HepG2 (cell line): ENCODE data around the gene ZCCHC9. TPM values are rescaled to one million over a fixed set of nuclear protein-coding genes. Genes with fewer than 3 reads are reported as not detected.

Source experiments
- ADNP ChIP-seq: sonication (generic); formaldehyde crosslinking; IDR thresholded peaks from 2 replicates; pipeline ENCODE4 v1.4.0; 2020; ENCODE audit warnings: missing genetic modification reagents
- CHCHD3 ChIP-seq: sonication (generic); formaldehyde crosslinking; IDR thresholded peaks from 2 replicates; pipeline ENCODE4 v1.8.0; 2022; ENCODE audit warnings: mild to moderate bottlenecking, missing genetic modification reagents, moderate library complexity
- GATAD2A ChIP-seq: IDR thresholded peaks from 2 replicates; pipeline ENCODE4 v1.6.1; 2016
- HBP1 ChIP-seq: IDR thresholded peaks from 2 replicates; pipeline ENCODE4 v1.6.1; 2016; ENCODE audit warnings: low read depth, control low read depth
- KDM5B ChIP-seq: sonication (generic); formaldehyde crosslinking; IDR thresholded peaks from 2 replicates; pipeline ENCODE4 v1.4.0; 2020; ENCODE audit warnings: missing genetic modification reagents, mild to moderate bottlenecking, borderline replicate concordance
- MBD4 ChIP-seq: IDR thresholded peaks from 2 replicates; pipeline ENCODE4 v1.6.1; 2012; ENCODE audit warnings: low read length, inconsistent platforms, borderline replicate concordance
- MLLT10 ChIP-seq: sonication (generic); formaldehyde crosslinking; IDR thresholded peaks from 2 replicates; pipeline ENCODE4 v1.4.0; 2020; ENCODE audit warnings: missing genetic modification reagents
- PAWR ChIP-seq: sonication (generic); formaldehyde crosslinking; IDR thresholded peaks from 2 replicates; pipeline ENCODE4 v1.4.0; 2020; ENCODE audit warnings: missing genetic modification reagents, mild to moderate bottlenecking, borderline replicate concordance
- RARA ChIP-seq: IDR thresholded peaks from 2 replicates; pipeline ENCODE4 v1.6.1; 2016; ENCODE audit warnings: missing genetic modification reagents, missing compliant biosample characterization
- SAP130 ChIP-seq: IDR thresholded peaks from 2 replicates; pipeline ENCODE4 v1.6.1; 2016; ENCODE audit warnings: low read depth
- TP53 ChIP-seq: sonication (generic); formaldehyde crosslinking; conservative IDR thresholded peaks from 2 replicates; pipeline ENCODE4 v1.4.0; 2020; ENCODE audit warnings: missing genetic modification reagents
- USF2 ChIP-seq, 2 experiments: sonication (generic) in 1 of 2; formaldehyde crosslinking in 1 of 2; IDR thresholded peaks; 2 replicates each; pipeline versions ENCODE4 v1.5.1 to v1.6.1; 2011 to 2020; ENCODE audit warnings: borderline replicate concordance in 1 of 2, low read depth in 1 of 2, low read length in 1 of 2, mild to moderate bottlenecking in 1 of 2, missing genetic modification reagents in 1 of 2, moderate library complexity in 1 of 2
- ZBTB14 ChIP-seq: sonication (generic); formaldehyde crosslinking; IDR thresholded peaks from 2 replicates; pipeline ENCODE4 v1.4.0; 2020; ENCODE audit warnings: missing genetic modification reagents
- ZBTB37 ChIP-seq: sonication (generic); formaldehyde crosslinking; IDR thresholded peaks from 2 replicates; pipeline ENCODE4 v1.4.0; 2020; ENCODE audit warnings: mild to moderate bottlenecking, missing genetic modification reagents
- ZFP1 ChIP-seq: IDR thresholded peaks from 2 replicates; pipeline ENCODE4 v1.6.1; 2016
- ZMYM4 ChIP-seq: sonication (generic); formaldehyde crosslinking; IDR thresholded peaks from 2 replicates; pipeline ENCODE4 v1.8.1; 2023; ENCODE audit warnings: mild to moderate bottlenecking, missing genetic modification reagents
- ZNF230 ChIP-seq: sonication (generic); formaldehyde crosslinking; IDR thresholded peaks from 2 replicates; pipeline ENCODE4 v1.4.0; 2020; ENCODE audit warnings: mild to moderate bottlenecking, missing genetic modification reagents
- ZNF24 ChIP-seq: fragments of 450-650 bp; IDR thresholded peaks from 2 replicates; pipeline ENCODE4 v1.6.1; 2017; ENCODE audit warnings: antibody characterized with exemption, mild to moderate bottlenecking
- ZNF570 ChIP-seq: sonication (generic); formaldehyde crosslinking; IDR thresholded peaks from 2 replicates; pipeline ENCODE4 v1.4.0; 2020; ENCODE audit warnings: mild to moderate bottlenecking, missing genetic modification reagents, borderline replicate concordance
- ZNF576 ChIP-seq: sonication (generic); formaldehyde crosslinking; IDR thresholded peaks from 2 replicates; pipeline ENCODE4 v1.4.0; 2020; ENCODE audit warnings: mild to moderate bottlenecking, missing genetic modification reagents
- ZNF720 ChIP-seq: sonication (generic); formaldehyde crosslinking; IDR thresholded peaks from 2 replicates; pipeline ENCODE4 v1.4.0; 2020; ENCODE audit warnings: missing genetic modification reagents
- ZNF775 ChIP-seq: sonication (generic); formaldehyde crosslinking; IDR thresholded peaks from 2 replicates; pipeline ENCODE4 v1.4.0; 2020; ENCODE audit warnings: missing genetic modification reagents, mild to moderate bottlenecking, moderate library complexity, borderline replicate concordance
- ZZZ3 ChIP-seq: sonication (generic); formaldehyde crosslinking; IDR thresholded peaks from 2 replicates; pipeline ENCODE4 v1.4.0; 2020; ENCODE audit warnings: missing genetic modification reagents, mild to moderate bottlenecking, borderline replicate concordance
- polyA plus RNA-seq, 8 experiments: library from polyadenylated mRNA; depleted of rRNA in 3 of 8; stranded (reverse) in 7 of 8; unstranded in 1 of 8; fragments of >200 nt; fragmentation: Illumina TruSeq in 4 of 8; extraction: Trizol in 4 of 8; gene quantifications; 2 replicates each; pipeline versions ENCODE4 v1.2.1 to v1.2.3, GENCODE V29; 2011 to 2016; ENCODE audit warnings: low read depth in 4 of 8, missing spikeins in 1 of 8, mixed read lengths in 1 of 8; ENCODE audit not compliant: insufficient read depth in 1 of 8
- total RNA-seq, 5 experiments: library from RNA; depleted of rRNA; stranded (reverse); fragments of >200 nt; fragmentation: Illumina TruSeq; extraction: Trizol; gene quantifications; 2 replicates each; pipeline ENCODE4 v1.2.3, GENCODE V29; 2016; ENCODE audit warnings: low read depth in 1 of 5

ZCCHC9 gene
- total and polyA plus RNA-seq, 2 of the 13 experiments (the other 11 are each of a cell fraction or from before 2014, with no cell fraction given): 28.7 to 52.5 TPM

- TF ChIP-seq ZNF720 (CRISPR knock-in tag): no peak
- TF ChIP-seq RARA: peak; percentile 57; the same call in 1 of the 2 replicates
- no peak for TF ChIP-seq MBD4
- TF ChIP-seq ZMYM4 (CRISPR knock-in tag): 0 out of 2 replicates have a peak, but pooled peaks have one; percentile 21
- TF ChIP-seq ZNF230: no peak
- TF ChIP-seq ZBTB14 (CRISPR knock-in tag): no peak
- no peak for TF ChIP-seq HBP1 (CRISPR knock-in tag)
- TF ChIP-seq GATAD2A: no peak
- no peak for TF ChIP-seq CHCHD3
- TF ChIP-seq SAP130 (CRISPR knock-in tag): peak; percentile 31; the same call in 1 of the 2 replicates
- TF ChIP-seq PAWR (CRISPR knock-in tag): no peak
- TF ChIP-seq ZNF576: no peak
- TF ChIP-seq MLLT10 (CRISPR knock-in tag): no peak
- TF ChIP-seq ZNF570 (CRISPR knock-in tag): no peak
- no peak for TF ChIP-seq ZZZ3 (CRISPR knock-in tag)
- no peak for TF ChIP-seq USF2 (IDR thresholded peaks at IDR 0.05; ENCODE audit: low read depth, low read length)
- TF ChIP-seq USF2 (CRISPR knock-in tag; IDR thresholded peaks at IDR 0.05; ENCODE audit: borderline replicate concordance): no peak
- 0 out of 2 replicates have a peak, but pooled peaks have one; percentile 21 for TF ChIP-seq ZBTB37 (CRISPR knock-in tag)
- no peak for TF ChIP-seq ZNF775 (CRISPR knock-in tag)
- peak; percentile 69; the same call in 1 of the 2 replicates for TF ChIP-seq KDM5B (CRISPR knock-in tag)
- TF ChIP-seq ADNP (CRISPR knock-in tag): no peak
- TF ChIP-seq ZFP1 (CRISPR knock-in tag): no peak
- TF ChIP-seq TP53 (CRISPR knock-in tag): no peak
- no peak for TF ChIP-seq ZNF24
Measured at GRCh38 chr5:81355291-81356251, 54.2 kb downstream of the ZCCHC9 start (continued).
